GM12878 (cell line): ENCODE results near the gene ACYP1. TPM values are rescaled to one million over a fixed set of nuclear protein-coding genes. Genes with fewer than 3 reads are reported as not detected.

Experiments
- BMI1 ChIP-seq: fragments of 450-650 bp; IDR thresholded peaks from 2 replicates; pipeline ENCODE4 v1.6.1; 2016; ENCODE audit warnings: mild to moderate bottlenecking, moderate library complexity, borderline replicate concordance
- CEBPB ChIP-seq, 2 experiments: fragments of 150-350 bp in 1 of 2; IDR thresholded peaks; 2 replicates each; pipeline ENCODE4 v1.6.1; 2012 to 2014; ENCODE audit warnings: low read depth in 2 of 2, low read length in 2 of 2, borderline replicate concordance in 1 of 2, inconsistent platforms in 1 of 2
- FOS ChIP-seq: IDR thresholded peaks from 3 replicates; pipeline ENCODE4 v1.6.1; 2011; ENCODE audit warnings: borderline replicate concordance; ENCODE audit not compliant: insufficient read length; ENCODE audit errors: extremely low read depth
- HCFC1 ChIP-seq: fragments of 150-350 bp; IDR thresholded peaks from 2 replicates; pipeline ENCODE4 v1.6.1; 2014; ENCODE audit warnings: low read length
- IRF4 ChIP-seq: IDR thresholded peaks from 2 replicates; pipeline ENCODE4 v1.6.1; 2011; ENCODE audit warnings: low read depth, low read length
- PAX8 ChIP-seq: fragments of 450-650 bp; IDR thresholded peaks from 2 replicates; pipeline ENCODE4 v1.6.1; 2017; ENCODE audit warnings: mild to moderate bottlenecking, moderate library complexity
- SMAD5 ChIP-seq: IDR thresholded peaks from 2 replicates; pipeline ENCODE4 v1.6.1; 2016; ENCODE audit warnings: antibody characterized with exemption, low read depth
- TAF1 ChIP-seq: IDR thresholded peaks from 2 replicates; pipeline ENCODE4 v1.6.1; 2011; ENCODE audit warnings: mild to moderate bottlenecking, low read depth, low read length, borderline replicate concordance
- YBX1 ChIP-seq: fragments of 450-650 bp; IDR thresholded peaks from 2 replicates; pipeline ENCODE4 v1.6.1; 2016; ENCODE audit warnings: antibody characterized with exemption
- polyA plus RNA-seq, 11 experiments: library from polyadenylated mRNA; depleted of rRNA in 4 of 11; unstranded in 6 of 11; stranded (reverse) in 5 of 11; fragments of >200 nt; fragmentation: Nextera tagmentation in 4 of 11; fragmentation: Illumina TruSeq in 1 of 11; extraction: Ambion mirVana in 4 of 11; extraction: Trizol in 1 of 11; gene quantifications; 1 replicate in 1 of 11; 2 replicates in 10 of 11; pipeline versions ENCODE4 v1.2.1 to v1.2.3, GENCODE V29; 2011 to 2016; ENCODE audit warnings: inconsistent platforms in 2 of 11, missing spikeins in 2 of 11, low read depth in 1 of 11
- total RNA-seq, 4 experiments: library from RNA; depleted of rRNA in 3 of 4; stranded (reverse); fragments of >200 nt in 3 of 4; fragmentation: Illumina TruSeq in 1 of 4; extraction: Trizol in 1 of 4; gene quantifications; 2 replicates each; pipeline versions ENCODE4 v1.2.1 to v1.2.3, GENCODE V29; 2013 to 2021
- TF ChIP-seq, protein P1 (sequence below), 3 experiments: IDR thresholded peaks in 2 of 3; conservative IDR thresholded peaks in 1 of 3; 2 replicates each; pipeline ENCODE4 v1.5.1; 2011; ENCODE audit warnings: low read depth in 3 of 3, low read length in 3 of 3, mild to moderate bottlenecking in 3 of 3, control low read depth in 2 of 3, moderate library complexity in 2 of 3, inconsistent platforms in 1 of 3, mixed read lengths in 1 of 3; ENCODE audit not compliant: control insufficient read depth in 2 of 3, insufficient read depth in 1 of 3; ENCODE audit errors: extremely low read depth in 1 of 3
- TF ChIP-seq, protein P2 (sequence below): fragments of 450-650 bp; IDR thresholded peaks from 2 replicates; pipeline ENCODE4 v1.6.1; 2018; ENCODE audit warnings: borderline replicate concordance, mild to moderate bottlenecking; ENCODE audit not compliant: partially characterized antibody

The ACYP1 gene
- total and polyA plus RNA-seq, 10 of the 15 experiments (the other 5 are each of a cell fraction or from before 2014, with no cell fraction given), result 18.2 to 52.6 (median 43.5) TPM

DNA sequence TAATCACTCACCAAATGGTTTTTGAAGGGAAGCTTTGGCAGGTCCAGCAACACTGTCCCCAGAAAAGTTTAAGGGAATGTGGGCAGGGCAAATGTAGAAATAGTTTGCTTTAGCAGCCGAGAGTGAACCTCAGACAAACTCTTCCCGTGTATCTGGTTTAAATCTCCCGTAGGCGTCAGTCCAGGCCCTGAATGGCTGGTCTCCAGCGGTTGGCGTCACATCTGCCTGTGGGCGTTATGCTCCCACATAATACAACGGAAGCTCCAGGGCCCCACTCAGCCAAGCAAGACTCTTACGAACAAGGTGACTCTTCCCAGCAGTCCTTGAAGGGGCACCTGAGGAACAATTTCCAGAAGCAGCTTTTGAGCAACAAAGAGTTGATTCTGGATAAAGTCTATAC lies 6.6 kb upstream of the ACYP1 start (continued):
- TF ChIP-seq PAX8 (no peak), FOS (no peak), CEBPB (IDR thresholded peaks at IDR 0.05; ENCODE audit: borderline replicate concordance in 1 of 2, low read depth in 2 of 2, low read length in 2 of 2) (no peak), IRF4 (no peak), YBX1 (no peak), SMAD5 (no peak), TAF1 (no peak), HCFC1 (no peak), BMI1 (no peak)
- TF ChIP-seq, protein P1, sequence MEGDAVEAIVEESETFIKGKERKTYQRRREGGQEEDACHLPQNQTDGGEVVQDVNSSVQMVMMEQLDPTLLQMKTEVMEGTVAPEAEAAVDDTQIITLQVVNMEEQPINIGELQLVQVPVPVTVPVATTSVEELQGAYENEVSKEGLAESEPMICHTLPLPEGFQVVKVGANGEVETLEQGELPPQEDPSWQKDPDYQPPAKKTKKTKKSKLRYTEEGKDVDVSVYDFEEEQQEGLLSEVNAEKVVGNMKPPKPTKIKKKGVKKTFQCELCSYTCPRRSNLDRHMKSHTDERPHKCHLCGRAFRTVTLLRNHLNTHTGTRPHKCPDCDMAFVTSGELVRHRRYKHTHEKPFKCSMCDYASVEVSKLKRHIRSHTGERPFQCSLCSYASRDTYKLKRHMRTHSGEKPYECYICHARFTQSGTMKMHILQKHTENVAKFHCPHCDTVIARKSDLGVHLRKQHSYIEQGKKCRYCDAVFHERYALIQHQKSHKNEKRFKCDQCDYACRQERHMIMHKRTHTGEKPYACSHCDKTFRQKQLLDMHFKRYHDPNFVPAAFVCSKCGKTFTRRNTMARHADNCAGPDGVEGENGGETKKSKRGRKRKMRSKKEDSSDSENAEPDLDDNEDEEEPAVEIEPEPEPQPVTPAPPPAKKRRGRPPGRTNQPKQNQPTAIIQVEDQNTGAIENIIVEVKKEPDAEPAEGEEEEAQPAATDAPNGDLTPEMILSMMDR (IDR thresholded peaks at IDR 0.05 in 2 of 3, conservative IDR thresholded peaks at IDR 0.05 in 1 of 3; ENCODE audit: control insufficient read depth in 2 of 3, extremely low read depth in 1 of 3, insufficient read depth in 1 of 3, low read depth in 3 of 3, low read length in 3 of 3), result no peak
- TF ChIP-seq, protein P2, sequence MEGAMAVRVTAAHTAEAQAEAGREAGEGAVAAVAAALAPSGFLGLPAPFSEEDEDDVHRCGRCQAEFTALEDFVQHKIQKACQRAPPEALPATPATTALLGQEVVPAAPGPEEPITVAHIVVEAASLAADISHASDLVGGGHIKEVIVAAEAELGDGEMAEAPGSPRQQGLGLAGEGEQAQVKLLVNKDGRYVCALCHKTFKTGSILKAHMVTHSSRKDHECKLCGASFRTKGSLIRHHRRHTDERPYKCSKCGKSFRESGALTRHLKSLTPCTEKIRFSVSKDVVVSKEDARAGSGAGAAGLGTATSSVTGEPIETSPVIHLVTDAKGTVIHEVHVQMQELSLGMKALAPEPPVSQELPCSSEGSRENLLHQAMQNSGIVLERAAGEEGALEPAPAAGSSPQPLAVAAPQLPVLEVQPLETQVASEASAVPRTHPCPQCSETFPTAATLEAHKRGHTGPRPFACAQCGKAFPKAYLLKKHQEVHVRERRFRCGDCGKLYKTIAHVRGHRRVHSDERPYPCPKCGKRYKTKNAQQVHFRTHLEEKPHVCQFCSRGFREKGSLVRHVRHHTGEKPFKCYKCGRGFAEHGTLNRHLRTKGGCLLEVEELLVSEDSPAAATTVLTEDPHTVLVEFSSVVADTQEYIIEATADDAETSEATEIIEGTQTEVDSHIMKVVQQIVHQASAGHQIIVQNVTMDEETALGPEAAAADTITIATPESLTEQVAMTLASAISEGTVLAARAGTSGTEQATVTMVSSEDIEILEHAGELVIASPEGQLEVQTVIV, result no peak
